ENCODE results near the gene PTPRA.

DNA sequence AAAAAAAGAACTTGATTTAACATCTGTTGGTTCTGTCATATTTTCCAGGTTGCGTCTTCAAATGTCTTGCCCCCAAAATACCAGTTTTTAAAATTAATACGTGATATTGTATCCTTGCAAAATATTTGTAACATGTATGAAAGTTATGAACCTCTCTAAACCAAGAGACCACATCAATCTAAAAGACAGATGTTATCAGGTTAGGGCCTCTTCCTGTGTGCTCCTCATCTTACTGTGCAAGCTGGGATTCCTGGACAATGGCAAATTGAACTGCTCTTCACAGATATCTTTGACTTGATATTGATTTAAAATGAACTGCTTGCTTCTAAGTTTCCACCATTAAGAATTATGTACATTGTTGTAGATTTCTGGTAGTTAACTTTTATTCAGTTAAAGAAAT, 47.5 kb upstream of the PTPRA start:
- TF ChIP-seq, protein P1, sequence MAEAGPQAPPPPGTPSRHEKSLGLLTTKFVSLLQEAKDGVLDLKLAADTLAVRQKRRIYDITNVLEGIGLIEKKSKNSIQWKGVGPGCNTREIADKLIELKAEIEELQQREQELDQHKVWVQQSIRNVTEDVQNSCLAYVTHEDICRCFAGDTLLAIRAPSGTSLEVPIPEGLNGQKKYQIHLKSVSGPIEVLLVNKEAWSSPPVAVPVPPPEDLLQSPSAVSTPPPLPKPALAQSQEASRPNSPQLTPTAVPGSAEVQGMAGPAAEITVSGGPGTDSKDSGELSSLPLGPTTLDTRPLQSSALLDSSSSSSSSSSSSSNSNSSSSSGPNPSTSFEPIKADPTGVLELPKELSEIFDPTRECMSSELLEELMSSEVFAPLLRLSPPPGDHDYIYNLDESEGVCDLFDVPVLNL (CRISPR knock-in tag; IDR thresholded peaks at IDR 0.05; ENCODE audit: borderline replicate concordance, low read depth) = no peak
- TF ChIP-seq MYBL2 (CRISPR knock-in tag; IDR thresholded peaks at IDR 0.05) = no peak
- no peak for TF ChIP-seq ELF4 (CRISPR knock-in tag; IDR thresholded peaks at IDR 0.05; ENCODE audit: low read depth)

Data from WTC11 (cell line).